Measurements from ENCODE around the gene SEC61G.

Gene SEC61G

GRCh38 chr7:54758702-54759592 is at the start of gene SEC61G:
TSS of gene SEC61G (minus strand) at chr7:54759211. CDS start at chr7:54757588, 1,623 bp downstream.
- DNase-seq = peak; percentile 95

DNA sequence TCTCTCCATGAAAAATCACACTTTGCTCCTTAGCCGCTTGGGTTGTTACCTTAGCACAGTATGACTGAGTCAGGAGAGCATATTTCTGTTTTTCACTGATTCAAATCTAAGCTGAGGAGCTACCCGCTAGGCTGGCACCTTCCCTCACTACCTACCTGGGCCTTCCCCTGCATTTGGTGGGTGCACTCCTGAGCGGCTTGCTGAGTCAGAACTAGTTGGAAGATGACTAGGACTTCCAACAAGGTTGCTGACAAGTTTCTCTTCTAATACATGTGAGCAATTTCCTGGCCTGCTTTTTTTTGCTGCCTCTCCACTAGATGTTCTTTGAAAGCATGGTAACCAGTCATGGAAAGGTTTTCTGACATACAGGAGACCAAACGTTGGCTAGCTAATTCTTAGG is 43.8 kb upstream of the SEC61G start:
- no peak for DNase-seq

DNA sequence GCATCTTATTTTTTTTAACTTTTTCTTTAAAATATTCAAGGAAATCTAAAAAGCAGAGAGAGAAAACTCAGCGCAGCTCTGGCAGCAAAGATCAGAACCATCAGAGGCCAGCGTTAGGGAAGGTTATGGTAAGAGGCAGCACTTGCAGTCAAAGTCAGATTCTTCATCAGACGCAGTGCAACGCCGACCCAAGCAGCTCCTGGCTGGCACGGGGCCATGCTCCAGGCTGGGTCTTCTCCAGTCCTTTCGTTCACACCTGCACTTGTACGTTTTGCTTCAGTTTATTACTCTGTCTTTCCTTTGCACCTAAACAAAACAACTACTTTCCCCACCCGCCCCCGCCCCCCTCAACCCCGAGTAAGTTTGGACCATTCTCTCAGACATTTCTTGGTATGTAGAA is 43.1 kb upstream of the SEC61G start:
- no peak for DNase-seq

DNA sequence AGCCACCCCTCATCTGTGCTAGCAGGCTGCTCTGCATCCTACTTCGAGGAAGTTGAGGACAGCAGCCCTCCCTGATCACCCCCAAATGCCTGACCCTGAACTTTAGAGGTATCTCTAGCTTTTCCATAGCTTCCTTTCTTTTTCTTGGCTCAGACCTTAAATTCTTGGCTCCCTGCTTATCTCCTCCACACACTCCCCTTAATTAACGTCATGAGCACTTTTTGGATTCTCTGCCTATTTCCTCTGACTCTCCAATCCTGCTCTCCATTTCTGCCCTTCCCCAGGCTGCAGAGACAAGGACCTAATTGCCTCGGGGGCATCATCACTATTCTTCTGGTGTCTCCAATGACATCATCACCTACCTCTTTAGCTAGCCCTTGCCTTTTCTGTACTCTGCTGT is 40.8 kb upstream of the SEC61G start:
- DNase-seq = no peak

- no peak for DNase-seq
Measured at GRCh38 chr7:54798530-54798929, 39.5 kb upstream of the SEC61G start.

- no peak for DNase-seq
Measured at GRCh38 chr7:54796853-54797252, 37.8 kb upstream of the SEC61G start.

DNA sequence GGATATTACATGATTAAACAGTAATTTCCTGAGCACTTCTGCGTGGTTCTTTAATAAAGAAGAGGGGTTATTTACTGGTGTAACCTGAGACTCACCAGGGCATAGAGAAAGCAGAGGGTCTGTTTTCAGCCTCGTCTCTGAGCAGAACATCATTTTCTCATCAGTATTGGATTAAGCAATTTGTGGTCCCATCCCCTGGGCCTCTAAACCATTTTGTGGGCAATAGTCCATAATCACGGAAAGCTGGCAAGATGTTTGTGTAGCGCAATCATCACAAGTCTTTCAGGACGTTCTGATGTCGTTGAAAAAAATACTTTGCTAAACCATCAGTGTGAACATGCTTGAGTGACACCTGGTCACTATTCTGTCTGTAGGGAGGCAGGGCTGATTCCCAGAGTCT is 37.1 kb upstream of the SEC61G start:
- no peak for DNase-seq

- no peak for DNase-seq
Measured at GRCh38 chr7:54792383-54792782, 33.4 kb upstream of the SEC61G start.

DNA sequence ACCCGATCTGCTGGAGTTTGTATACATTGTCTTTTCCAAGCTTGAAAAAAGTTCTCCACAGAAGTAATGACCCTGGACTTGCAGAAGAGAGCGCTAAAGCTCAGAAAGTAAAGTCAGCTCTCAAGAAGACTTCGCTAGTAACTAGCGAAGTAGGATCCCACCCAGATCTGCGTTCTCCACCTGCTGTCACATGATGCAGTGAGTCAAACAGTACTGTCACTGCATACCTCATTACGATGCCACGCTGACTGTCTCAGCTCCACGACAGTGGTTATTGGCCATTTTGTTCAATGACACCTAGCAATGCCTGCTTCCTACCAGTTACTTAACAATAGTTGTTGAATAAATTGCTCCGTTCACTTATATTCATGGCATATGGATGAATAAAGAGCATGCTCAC is 29.7 kb upstream of the SEC61G start:
- peak; percentile 11 for DNase-seq

DNA sequence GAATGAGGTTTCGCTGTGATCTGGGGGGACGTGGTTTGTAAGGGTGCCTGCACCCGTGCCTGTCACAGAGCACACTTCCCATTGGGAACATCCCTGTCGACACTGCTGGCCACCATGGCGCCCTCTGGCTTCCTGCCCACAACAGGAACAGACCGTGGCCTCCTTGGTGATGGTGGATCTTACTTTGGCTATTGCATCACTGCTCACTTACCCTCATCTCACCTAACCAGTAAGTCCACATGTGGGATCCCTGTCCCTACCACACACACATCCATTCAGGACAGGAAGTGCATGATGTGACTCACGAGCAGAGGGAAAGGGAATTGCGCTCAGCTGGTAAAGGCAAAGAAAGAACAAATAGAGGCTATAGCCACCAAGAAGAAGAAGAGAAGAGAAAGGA is 26.2 kb upstream of the SEC61G start:
- no peak for DNase-seq

- DNase-seq = no peak
Measured at GRCh38 chr7:54783952-54784351, 24.9 kb upstream of the SEC61G start.

DNA sequence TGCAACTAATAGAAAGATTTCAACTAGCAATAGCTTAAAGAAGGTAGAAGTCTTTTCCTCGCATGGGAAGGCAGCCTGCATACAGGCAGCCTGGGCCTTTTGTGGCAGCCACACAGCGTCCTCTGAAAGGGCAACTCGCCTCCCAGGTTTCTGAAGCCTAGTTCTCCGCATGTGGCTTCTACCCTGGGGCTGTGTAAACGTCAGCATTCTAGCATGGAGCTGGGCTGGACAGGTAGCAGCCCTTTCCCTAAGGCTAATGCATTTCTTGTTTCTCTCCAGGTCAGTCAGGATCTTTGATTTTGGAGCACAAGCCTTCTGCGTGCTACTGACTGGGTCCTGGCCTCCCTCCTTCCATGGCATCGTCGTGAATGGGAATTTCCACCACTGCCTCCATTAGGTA is 23.8 kb upstream of the SEC61G start:
- DNase-seq = no peak

GRCh38 chr7:54782314-54782713 is 23.3 kb upstream of the SEC61G start:
- DNase-seq = no peak

- DNase-seq = no peak
Measured at GRCh38 chr7:54781134-54781920, 22.3 kb upstream of the SEC61G start.

DNA sequence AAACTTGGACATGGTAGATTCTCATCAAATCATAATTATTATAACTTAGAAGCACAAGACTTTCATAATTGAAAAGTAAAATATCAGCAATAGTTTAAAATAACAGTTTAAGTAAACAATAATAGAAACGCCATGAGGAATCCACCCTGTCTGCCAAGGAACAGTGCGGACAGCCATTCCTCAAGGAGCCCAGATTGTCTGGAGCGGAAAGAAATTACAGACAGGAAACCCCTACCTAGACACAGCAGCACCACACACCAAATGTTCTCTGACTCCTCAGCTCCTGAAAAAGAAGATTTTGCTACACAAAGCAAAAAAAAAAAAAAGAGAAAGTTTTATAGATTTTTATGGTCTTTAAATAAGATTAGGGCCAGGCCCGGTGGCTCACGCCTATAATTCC is 21.5 kb upstream of the SEC61G start:
- no peak for DNase-seq

- DNase-seq = no peak
Measured at GRCh38 chr7:54778696-54779540, 19.9 kb upstream of the SEC61G start.

- no peak for DNase-seq
Measured at GRCh38 chr7:54778166-54778565, 19.2 kb upstream of the SEC61G start.

- DNase-seq = no peak
Measured at GRCh38 chr7:54774785-54775740, 16.1 kb upstream of the SEC61G start.

DNA sequence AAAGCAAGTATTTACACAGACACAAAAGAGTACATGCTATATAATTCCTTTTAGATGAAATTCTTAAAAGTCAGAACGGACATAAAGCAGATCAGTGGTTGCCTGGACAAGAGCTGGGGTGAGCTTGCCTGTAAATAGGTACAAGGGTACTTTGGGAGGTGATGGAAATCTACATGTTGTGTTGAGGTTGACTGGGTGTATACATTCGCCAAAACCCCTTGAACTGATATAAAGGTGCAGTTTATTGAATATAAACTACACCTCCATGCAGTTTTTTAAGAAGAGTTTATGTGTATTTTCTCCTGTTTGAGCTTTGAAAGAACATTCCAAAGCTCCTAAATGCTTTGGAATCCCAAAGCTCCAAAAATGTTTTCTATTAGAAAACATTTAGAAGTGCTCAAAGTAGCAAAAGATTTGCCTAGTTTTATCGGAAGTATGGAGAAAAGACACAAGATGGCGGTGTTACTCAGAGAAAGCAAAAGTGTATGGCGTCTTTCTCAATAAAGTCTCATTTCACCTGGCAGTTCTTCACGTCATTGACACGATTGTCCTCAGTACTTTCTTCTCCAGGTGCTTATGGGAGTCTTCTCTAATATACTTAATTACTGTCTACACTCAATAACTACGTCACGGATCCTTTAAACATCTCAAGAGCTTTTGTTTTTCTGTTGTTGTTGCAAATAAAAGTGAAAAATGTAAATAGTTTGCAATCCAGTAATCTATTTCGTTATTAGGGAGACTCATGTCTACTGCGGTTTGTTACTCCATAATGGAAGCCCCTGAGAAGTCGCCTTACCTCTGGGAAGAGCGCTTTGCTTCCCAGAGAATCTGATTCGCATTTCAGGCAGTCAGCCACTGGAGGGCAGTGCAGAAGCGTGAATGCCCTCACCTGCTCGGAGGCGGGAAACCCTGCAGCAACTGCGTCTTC is 14.7 kb upstream of the SEC61G start:
- peak; percentile 22 for DNase-seq

- DNase-seq = no peak
Measured at GRCh38 chr7:54769203-54769602, 10.2 kb upstream of the SEC61G start.

DNA sequence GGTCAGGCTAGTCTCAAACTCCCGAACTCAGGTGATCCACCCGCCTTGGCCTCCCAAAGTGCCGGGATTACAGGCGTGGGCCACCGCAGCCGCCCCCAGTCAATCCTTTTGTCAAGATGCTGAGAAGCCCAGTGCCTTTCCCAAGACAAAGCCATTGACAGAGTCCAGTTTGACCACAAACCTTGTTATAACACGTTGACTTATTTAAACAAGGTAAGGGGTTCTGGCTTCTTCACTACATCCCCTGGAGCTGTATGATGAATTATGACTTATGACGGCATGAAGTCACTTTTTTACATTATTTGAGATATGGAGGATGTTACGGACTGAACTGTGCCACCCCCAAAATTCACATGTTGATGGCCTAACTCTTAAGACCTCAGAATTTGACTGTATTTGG is 5.8 kb upstream of the SEC61G start:
- DNase-seq = no peak

Measured in GF-D8 (cell line).